GM21529 (cell line): ENCODE measurements around the gene ZNF487.
"Not testable (repeated sequence)": the region's sequence is repeated elsewhere in the genome, so short reads cannot be mapped to it uniquely, and the experiment has no call there.

Experiments
- ATAC-seq: cut with Tn5 transposase; IDR thresholded peaks from one replicate; pipeline ENCODE4 v1.9.1; 2021; ENCODE audit not compliant: unreplicated experiment

Gene ZNF487

DNA sequence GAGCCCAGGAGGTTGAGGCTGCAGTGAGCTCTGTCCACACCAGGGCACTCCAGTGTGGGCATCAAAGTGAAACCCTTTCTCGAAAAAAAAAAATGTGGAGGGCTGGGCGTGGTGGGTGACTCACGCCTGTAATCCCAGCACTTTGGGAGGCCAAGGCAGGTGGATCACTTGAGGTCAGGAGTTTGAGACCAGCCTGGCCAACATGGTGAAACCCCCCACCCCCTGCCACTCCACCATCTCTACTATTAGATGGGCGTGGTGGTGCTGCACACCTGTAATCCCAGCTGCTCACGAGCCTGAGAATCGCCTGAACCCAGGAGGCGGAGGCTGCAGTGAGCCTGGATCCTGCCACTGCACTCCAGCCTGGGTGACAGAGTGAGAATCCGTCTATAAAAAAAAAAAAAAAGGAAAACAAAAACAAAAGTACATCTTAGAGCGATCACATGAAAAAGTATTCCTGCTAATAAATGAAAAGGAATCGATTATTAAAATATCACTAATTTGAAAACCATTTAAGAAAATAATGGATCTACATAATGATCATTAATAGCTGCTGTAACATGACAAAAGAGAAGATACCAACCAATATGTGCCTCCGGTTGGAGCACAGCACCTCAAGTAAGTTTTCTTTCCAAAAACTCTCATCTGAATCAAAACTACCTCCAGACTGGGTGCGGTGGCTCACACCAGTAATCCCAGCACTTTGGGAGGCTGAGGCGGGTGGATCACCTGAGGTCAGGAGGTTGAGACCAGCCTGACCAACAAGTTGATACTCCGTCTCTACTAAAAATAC lies 32.8 kb upstream of the ZNF487 start:
- ATAC-seq = no peak

DNA sequence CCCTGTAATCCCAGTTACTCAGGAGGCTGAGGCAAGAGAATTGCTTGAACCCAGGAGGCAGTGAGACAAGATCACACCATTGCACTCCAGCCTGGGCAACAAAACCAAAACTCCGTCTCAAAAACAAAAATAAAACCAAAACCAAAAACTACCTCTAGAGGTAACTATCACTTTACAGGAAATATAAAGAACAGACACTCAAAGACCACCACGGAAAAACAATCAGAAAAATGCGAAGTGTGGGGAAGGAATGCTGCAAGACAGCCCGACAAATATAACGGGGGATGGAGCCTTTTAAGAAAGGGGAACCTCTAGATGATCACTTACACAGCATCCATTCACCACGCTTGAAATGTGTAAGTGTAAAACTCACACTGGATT lies 32.2 kb upstream of the ZNF487 start:
- ATAC-seq = no peak

DNA sequence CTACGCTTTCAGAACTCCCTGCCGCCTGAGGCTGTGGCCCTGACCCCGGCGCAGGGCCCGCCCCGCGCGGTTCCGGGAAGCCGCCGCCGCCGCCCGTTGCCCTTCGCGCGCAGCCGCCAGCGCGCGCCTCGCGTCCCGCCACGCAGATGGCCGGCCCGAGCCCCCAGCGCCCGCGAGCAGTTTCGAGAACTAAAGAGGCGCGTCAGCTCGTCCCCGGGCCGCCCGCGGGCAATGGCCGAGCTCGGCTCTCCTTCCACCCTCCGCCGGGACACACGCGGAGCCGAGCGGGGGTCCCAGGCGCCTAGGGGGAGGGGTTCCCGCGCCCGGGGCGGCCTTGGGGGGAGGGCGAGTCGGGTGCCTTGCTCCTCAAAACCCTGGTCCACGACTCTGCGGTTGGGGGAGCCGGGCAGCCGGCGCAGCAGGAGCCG lies 29.7 kb upstream of the ZNF487 start:
- peak; percentile 22 for ATAC-seq

DNA sequence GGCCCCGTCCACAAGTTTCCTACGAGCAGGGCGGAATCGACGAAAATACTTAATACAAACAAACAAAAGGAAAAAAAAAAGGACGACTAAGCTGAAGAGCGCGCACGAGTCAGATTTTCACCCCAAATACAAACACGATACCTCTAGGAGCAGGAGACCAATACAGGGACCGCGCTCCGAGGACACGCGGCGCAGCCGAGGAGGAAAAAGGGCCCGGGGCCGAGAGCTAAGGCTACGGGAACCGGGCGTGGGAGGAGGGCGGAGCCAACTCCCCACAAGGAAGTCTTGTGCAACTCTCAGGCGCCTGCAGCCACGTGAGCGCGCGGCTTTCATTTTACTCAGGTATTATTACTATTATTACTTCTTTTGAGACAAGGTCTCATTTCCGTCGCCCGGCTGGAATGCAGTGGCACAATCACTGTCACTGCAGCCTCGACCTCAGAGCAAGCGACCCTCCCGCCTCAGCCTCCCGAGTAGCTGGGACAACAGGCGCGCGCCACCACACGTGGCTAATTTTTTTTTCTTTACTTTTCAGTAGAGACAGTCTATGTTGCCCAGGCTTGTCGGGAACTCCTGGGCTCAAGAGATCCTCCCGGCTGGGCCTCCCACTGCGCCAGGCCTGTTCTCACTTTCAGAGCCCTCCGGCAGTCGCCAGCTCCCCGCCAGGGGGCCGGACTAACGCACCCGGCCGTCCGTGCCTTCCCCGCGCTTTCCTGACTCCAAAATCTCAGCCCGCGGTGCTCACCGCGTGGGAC lies 29.2 kb upstream of the ZNF487 start:
- peak; percentile 46 for ATAC-seq

DNA sequence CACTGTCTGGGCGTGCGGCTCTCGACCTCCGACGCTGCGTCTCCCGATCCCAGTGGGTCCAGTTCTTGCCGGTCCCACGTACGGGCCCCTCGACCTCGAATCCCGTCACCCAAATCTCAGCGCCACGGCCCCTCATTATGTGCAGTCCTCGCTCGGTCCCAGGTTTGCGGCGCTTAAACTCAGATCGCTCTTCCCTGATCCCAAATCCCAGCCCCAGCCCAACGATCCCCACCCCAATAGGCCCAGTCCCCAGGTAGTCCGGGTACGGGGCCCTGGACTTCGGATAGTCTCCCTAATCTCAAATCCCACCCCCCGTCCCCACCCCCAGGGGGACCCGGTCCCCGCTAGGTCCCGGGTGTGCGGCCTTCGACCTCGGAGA lies 28.6 kb upstream of the ZNF487 start:
- ATAC-seq = no peak

DNA sequence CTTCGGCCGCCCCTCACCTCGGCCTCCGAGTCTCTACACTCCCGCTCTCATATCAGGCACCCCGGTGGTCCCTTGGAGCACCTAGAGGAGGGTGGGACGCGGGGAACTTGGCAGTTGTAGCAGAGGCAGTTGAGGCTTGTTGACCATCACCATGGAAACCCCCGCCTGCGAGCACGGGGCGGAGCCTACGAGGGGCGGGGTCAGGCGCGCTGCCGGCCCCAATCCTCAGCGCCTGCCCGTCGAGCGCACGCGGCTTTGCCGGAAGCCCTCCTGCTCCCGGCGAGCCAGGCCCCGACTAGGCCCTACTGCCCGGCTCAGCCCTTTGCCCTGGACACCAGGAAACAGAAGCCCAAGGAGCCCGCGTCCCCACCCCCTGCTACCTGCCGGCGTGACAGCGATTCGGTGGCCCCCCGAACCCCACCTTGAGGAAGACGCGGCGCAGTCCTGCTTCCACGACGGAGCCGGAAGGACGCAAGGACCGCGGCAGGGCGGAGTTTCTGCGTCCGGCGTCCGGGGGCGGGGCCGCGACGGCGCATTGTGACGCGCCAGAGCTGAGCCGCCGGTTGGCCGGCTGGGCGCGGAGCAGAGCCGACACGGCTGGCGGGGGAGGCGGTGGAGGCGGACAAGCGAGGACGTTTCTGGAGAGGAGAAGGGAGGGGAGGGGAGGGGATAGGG lies 28.1 kb upstream of the ZNF487 start, which contains the start of gene HNRNPF:
TSS of gene HNRNPF (minus strand) at position 477 of the 675 bp plus-strand sequence. CDS start 21,302 bp downstream, outside the sequence.
- ATAC-seq = peak; percentile 69

DNA sequence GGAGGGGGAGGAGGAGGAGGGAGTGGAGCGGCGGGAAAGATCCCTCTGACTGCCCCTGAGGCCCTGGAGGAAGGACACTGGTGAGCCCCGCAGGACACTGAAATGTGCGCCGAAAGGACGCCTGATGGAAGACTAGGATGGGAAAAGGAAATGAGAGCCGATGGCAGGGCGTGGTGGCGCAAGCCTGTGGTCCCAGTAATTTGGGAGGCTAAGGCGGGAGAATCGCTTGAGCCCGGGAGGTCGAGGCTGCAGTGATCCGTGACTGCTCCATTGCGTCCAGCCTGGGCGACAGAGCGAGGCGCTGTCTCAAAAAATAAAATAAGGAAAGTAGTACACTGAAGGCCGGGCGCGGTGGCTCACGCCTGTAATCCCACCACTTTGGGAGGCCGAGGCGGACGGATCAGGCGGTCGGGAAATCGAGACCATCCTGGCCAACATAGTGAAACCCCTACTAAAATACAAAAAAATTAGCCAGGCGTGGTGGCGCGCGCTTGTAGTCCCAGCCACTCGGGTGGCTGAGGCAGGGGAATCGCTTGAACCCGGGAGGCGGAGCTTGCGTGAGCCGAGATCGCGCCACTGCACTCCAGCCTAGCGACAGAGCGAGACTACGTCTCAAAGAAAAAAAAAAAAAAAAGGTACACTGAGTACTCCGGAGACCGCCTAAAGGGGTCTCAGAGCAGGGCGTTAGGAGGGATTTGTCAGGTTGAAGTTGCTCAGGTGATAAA lies 27.4 kb upstream of the ZNF487 start:
- ATAC-seq = no peak

DNA sequence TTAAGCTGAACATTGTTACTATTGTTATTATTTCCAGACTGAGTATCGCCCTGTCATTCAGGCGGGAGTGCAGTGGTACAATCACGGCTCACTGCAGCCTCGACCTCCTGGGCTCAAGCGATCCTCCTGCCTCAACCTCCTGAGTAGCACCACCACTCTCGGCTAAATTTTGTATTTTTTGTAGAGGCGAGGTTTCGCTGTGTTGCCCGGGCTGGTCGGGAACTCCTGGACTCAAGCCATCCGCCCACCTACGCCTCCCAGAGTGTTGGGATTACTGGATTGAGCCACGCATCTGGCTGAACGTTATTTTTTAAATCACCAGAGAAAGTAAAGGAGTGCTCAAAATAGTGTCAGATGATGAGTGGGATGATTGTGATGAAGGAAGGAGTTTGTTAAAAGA lies 26.6 kb upstream of the ZNF487 start:
- ATAC-seq = no peak

DNA sequence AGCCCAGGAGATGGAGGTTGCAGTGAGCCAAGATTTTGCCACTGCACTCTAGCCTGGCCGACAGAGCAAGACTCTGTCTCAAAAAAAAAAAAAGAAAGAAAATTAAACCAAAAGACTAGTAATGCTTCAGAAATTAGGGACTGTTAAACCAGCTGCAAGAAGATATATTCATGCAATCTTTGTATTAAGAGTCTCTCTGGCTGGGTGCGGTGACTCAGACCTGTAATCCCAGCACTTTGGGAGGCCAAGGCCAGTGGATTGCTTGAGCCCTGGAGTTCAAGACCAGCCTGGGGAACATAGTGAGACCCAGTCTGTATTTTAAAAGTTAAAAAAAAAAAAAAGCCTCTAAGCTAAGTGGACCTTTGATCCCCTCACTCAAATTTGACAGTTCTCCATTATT lies 25.4 kb upstream of the ZNF487 start:
- no peak for ATAC-seq

DNA sequence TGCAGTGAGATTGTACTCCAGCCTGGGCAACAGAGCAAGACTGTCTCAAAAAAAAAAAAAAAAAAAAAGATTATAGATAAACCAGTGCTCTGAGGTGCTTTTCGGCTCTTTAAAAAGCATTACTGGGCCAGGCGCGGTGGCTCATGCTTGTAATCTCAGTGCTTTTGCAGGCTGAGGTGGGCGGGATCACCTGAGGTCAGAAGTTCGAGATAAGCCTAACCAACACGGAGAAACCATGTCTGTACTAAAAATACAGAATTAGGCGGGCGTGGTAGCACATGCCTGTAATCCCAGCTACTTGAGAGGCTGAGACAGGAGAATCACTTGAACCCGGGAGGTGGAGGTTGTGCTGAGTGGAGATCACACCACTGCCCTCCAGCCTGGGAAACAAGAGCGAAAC lies 21.4 kb upstream of the ZNF487 start:
- no peak for ATAC-seq

DNA sequence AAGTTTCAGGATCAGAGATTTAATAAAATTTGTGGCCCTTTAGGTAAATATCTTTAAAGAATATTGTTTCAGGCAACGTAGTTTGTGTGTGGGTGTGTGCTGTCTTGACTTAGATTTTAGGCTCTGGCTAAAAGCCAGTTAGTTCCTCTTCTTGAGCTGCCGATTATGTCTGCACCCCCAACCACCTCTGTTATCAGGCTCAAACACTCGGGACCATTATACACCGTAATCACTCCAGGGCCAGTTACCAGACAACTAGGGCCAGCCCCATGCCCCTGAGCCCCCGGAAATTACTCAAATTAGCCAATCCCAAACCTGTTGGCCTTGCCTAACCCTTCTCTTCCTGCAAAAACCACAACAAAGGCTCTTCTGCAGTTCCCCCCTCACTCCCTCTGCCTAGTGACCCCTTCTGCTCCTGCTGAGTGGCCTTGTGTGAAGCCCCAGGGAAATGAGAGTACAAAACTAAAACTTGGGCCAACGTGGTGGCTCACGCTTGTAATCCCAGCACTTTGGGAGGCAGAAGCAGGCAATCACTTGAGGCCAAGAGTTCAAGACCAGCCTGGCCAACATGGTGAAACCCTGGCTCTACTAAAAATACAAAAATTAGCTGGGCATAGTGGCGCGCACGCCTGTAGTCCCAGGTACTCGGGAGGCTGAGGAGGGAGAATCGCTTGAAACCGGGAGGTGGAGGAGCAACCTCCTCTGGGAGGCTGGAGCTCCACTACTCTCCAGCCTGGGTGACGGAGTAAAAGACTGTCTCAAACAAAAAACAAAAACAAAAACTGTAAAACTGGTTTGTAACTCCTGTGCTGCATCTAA lies 18.8 kb upstream of the ZNF487 start:
- ATAC-seq = peak; percentile 36

DNA sequence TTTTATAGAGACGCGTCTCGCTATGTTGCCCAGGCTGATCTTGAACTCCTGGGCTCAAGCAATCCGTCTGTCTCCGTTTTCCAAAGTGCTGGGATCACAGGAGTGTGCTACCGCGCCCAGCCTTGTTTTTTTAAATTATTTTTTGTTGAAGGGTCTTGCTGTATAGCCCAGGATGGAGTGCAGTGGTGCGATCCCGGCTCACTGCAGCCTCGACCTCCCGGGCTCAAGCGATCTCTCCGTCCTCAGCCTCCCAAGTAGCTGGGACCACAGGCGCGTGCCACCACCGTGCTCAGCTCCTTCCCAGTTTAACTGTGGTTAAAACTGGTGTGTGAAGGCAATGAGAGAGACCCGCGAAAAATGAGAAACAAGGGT lies 16.9 kb upstream of the ZNF487 start:
- no peak for ATAC-seq

DNA sequence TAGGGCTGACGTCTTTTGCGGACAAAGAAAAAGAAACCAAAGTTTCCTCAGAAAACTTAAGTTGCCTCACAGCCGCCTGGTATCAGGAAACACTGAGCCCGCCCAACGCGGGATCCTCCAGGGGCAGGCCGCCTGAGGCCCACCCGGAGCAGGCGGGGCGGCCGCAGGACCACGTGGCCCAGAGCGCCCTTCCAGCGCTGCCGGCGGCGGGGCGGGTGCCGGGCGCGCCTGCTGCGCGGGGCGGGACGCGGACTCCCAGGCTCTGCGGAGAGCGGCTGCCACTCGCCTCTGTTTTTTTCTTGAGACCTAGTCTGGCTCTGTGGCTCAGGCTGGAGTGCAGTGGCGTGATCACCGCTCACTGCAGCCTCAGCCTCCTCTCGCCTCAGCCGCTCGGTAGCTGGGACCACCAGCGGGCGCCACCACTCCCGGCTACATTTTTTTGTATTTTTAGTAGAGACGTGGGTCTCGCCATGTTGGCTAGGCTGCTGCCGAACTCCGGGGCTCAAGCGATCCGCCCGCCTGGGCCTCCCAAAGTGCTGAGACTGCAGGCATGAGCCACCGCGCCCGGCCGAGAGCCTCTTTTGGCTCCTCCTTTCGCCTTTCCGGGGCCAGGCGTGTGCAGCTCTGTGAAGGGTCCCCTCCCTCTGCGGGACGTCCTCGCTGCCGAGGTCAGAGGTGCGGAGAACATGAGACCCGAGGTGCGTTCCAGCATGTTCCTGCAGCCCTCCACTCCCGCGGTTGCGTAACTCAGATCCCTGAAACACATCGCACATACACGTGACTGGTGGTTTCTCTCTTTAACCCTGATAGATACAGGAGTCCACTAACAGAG lies 16.3 kb upstream of the ZNF487 start:
- peak; percentile 80 for ATAC-seq

DNA sequence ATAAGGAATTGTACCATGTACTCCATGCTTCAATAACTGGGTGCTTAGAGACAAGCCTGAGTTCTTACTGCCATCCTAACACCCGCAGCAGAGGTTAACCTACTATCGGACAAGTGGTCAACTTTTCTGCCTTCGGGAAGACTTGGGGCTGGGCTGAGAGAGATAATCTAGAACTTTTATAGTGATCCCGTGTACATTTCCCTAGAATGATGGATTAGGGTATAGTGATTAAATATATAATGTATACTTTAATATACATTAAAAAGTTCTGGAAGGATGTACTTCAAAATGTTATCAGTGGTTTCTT lies 15.8 kb upstream of the ZNF487 start:
- ATAC-seq = no peak

DNA sequence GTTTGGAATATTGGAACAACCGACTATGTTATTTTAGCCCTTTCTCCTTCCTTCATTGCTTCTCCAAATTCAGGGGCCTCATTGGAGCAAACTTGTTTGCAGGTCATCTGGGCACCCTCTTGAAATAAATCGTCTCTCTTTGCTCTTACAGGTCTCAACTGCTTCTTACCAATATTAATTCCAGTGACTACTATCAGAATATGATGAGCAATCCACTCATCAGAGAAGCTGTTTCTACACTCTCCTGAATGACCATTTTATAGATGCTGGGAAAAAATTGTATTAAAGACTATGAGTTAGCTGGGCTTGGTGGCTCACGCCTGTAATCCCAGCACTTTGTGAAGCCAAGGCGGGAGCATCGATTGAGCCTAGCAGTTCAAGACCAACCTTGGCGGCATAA lies 15.4 kb upstream of the ZNF487 start:
- no peak for ATAC-seq

DNA sequence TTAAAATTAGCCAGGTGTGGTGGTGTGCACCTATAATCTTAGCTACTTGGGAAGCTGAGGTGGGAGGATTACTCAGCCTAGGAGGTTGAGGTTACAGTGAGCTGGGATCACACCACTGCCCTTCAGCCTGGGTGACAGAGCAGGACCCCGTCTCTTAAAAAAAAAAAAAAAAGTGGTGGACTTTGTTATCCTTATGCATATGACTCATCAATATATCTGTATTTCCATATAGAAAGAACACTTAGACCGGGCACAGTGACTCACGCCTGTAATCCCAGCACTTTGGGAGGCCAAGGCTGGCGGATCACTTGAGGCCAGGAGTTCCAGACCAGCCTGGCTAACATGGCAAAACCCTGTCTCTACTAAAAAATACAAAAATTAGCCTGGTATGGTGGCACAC lies 15.0 kb upstream of the ZNF487 start:
- not testable (repeated sequence) for ATAC-seq

DNA sequence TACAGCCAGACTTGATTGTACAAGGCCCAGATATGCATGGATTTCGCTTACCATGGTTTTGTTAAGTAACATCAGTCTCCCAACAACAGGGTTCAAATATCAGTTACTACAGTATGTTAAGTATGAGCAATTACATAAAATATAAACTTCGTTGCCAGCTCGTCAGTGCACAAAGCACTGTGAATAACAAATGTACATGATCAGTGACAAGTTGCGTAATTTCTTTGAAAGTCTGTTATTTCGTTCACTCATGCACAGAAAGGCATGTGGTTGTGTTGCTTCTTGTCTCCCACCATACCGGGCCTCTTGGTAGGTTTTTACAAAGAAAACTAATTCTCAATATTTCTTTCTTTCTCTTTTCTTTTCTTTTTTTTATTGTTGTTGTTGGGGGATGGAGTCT lies 12.5 kb upstream of the ZNF487 start:
- no peak for ATAC-seq

DNA sequence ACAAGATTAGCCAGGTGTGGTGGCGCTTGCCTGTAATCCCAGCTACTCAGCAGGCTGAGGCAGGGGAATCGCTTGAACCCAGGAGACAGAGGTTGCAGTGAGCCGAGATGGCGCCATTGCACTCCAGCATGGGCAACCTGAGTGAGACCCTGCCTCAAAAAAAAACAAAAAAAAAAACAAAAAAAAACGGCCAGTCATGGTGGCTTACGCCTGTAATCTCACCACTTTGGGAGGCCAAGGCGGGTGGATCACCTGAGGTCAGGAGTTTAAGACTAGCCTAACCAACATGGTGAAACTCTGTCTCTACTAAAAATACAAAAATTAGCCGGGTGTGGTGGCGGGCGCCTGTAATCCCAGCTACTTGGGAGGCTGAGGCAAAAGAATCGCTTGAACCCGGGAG lies 10.4 kb upstream of the ZNF487 start:
- ATAC-seq = not testable (repeated sequence)

DNA sequence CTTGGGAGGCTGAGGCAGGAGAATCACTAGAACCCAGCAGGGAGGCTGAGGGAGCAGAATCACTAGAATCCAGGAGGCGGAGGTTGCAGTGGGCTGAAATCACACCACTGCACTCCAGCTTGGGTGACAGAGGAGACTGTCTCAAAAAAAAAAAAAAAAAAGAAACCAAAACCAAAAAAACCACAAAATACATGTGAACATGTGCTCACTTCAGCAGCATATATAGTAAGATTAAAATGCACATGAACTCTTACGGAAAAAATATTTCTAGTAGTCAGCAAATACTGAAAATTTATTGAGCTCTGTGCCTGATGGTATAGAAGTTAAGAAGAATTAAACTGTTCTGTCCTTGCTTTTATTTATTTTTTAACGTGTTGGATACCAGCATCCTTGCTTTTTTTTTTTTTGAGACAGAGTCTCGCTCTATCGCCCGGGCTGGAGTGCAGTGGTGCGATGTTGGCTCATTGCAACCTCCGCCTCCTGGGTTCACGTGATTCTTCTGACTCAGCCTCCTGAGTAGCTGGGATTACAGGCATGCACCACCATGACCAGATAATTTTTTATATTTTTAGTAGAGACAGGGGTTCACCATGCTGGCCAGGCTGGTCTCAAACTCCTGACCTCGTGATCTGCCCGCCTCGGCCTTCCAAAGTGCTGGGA lies 9.6 kb upstream of the ZNF487 start:
- no peak for ATAC-seq
